Heart left ventricle (tissue), 13 donors: Measurements from ENCODE around the gene RGPD4.

Experiments used
- CTCF ChIP-seq, 12 donors: fragments of 200-600 bp; sonication (generic) in 4 of 12; IDR thresholded peaks; one replicate each; pipeline versions ENCODE4 v1.5.0 to v1.8.0; 2018 to 2022; ENCODE audit warnings: antibody characterized with exemption in 12 of 12, mild to moderate bottlenecking in 5 of 12
- POLR2A ChIP-seq, 2 donors: fragments of 450-650 bp; IDR thresholded peaks; one replicate each; pipeline ENCODE4 v1.6.1; 2017; ENCODE audit warnings: antibody characterized with exemption in 2 of 2, mild to moderate bottlenecking in 2 of 2, moderate library complexity in 2 of 2
- donor health status: ischemic (EF 13 %, LVEDD 7.1; RV severe dilation, severe dysfunction).
- donor health status: DM: no; HTN: yes; CAD: no.
- donor health status: DM: no; HTN: no; CAD: no.
- donor health status: ischemic (EF 25% LVEDD 6.9; RV normal size, moderate dysfunction).
- donor health status: ischemic (EF 25% LVEDD 5.7; RV mildly dilated, moderate dysfunction).
- donor health status: ischemic (EF 35%, LVEDD 5.7; RV mildly dilated, moderate dysfunction).
- donor health status: nonischemic (EF 11% LVEDD 7.7; RV severe dilation, severe dysfunction).
- donor health status: DM: yes; HTN: yes; CAD: no.
- donor health status: PGD.
- donor health status: ischemic (EF 29% LVEDD 5.4; RV normal size, mild dysfunction).
- donor health status: nonischemic (EF 23%, LVEDD 6.1; RV moderate dilation, normal function).

GRCh38 chr2:107809835-107810234, 16.9 kb upstream of the RGPD4 start:
- no peak for TF ChIP-seq CTCF (IDR thresholded peaks at IDR 0.05)
- TF ChIP-seq POLR2A (IDR thresholded peaks at IDR 0.05) = no peak
